NB4 (cell line): ENCODE results near the gene C19orf47.

Experiments
- MAX ChIP-seq: IDR thresholded peaks from 2 replicates; pipeline ENCODE4 v1.6.1; 2011; ENCODE audit warnings: low read depth, low read length
- MYC ChIP-seq: IDR thresholded peaks from 2 replicates; pipeline ENCODE4 v1.6.1; 2011; ENCODE audit warnings: low read depth, low read length
- POLR2A ChIP-seq: IDR thresholded peaks from 2 replicates; pipeline ENCODE4 v1.6.1; 2011; ENCODE audit warnings: mild to moderate bottlenecking; ENCODE audit not compliant: insufficient read length; ENCODE audit errors: extremely low read depth
- TF ChIP-seq, protein P1 (sequence below): IDR thresholded peaks from one replicate; pipeline ENCODE4 v1.5.1; 2012; ENCODE audit warnings: low read depth, low read length

- TF ChIP-seq, protein P1, sequence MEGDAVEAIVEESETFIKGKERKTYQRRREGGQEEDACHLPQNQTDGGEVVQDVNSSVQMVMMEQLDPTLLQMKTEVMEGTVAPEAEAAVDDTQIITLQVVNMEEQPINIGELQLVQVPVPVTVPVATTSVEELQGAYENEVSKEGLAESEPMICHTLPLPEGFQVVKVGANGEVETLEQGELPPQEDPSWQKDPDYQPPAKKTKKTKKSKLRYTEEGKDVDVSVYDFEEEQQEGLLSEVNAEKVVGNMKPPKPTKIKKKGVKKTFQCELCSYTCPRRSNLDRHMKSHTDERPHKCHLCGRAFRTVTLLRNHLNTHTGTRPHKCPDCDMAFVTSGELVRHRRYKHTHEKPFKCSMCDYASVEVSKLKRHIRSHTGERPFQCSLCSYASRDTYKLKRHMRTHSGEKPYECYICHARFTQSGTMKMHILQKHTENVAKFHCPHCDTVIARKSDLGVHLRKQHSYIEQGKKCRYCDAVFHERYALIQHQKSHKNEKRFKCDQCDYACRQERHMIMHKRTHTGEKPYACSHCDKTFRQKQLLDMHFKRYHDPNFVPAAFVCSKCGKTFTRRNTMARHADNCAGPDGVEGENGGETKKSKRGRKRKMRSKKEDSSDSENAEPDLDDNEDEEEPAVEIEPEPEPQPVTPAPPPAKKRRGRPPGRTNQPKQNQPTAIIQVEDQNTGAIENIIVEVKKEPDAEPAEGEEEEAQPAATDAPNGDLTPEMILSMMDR: no peak
- TF ChIP-seq MYC (no peak), MAX (no peak), POLR2A (no peak)
Measured at GRCh38 chr19:40377876-40378385, 29.7 kb upstream of the C19orf47 start.
